GM18520 (cell line): ENCODE measurements around the gene SLC35F1.
"Not testable (repeated sequence)": the region's sequence is repeated elsewhere in the genome, so short reads cannot be mapped to it uniquely, and the experiment has no call there.

Experiments
- ATAC-seq: cut with Tn5 transposase; IDR thresholded peaks from one replicate; pipeline ENCODE4 v1.9.1; 2021; ENCODE audit not compliant: unreplicated experiment

Gene SLC35F1

DNA sequence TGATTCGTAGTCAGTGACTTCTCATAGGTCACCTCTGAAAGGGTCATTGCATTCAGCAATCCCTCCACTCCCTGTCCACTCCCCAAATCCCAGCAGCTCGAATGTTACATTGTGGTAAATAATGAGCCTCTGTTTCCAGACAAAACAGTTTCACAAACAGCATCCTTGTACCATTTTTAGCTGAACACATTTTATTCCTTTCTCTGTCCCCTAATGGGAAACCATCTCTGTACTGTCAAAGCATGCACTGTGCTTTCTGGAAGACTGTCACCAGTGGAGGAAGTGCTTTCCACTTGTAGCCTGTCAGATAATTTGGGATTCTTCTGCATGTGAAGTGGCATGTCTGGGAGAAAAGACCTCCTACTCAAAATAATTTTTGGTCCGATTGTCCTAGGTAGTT is 82.0 kb downstream of the SLC35F1 start:
- no peak for ATAC-seq

DNA sequence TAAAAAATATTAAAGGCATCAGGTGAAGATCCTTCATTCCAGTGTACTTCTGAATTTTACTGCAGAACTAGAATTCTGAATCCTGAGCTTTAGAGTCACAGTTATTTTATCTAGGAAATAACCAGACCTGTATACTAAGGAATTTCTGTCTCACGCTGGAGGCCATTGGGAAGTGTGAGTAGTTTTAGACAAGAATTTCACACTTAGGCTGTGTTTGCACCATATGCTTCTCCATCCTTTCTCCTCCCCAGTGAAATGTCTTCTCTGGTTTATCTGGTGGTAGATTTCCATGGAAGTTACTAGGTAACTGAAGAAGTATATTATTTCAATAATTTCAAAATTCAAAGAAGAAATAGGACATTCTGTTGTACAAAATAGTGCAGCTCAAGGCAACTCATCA is 83.1 kb downstream of the SLC35F1 start:
- ATAC-seq = no peak

DNA sequence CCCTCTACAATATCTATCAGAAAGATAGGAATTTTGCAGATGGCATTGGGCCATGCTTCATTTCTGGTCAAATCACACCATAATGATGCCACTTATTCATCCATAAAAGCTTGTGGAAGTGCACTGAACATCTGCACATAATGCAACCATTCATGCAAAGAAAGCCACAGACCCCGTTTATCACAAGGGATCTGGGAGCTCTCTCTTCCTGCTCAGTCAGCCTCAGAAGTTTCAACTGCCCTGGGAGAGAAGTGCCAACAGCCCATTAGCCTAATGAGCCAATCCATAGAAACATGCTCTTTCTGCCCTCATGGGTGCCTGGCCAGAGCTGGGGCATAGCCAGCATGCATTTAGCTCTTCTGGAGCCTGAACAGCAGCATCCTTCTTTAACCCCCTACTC is 85.8 kb downstream of the SLC35F1 start:
- ATAC-seq = no peak

DNA sequence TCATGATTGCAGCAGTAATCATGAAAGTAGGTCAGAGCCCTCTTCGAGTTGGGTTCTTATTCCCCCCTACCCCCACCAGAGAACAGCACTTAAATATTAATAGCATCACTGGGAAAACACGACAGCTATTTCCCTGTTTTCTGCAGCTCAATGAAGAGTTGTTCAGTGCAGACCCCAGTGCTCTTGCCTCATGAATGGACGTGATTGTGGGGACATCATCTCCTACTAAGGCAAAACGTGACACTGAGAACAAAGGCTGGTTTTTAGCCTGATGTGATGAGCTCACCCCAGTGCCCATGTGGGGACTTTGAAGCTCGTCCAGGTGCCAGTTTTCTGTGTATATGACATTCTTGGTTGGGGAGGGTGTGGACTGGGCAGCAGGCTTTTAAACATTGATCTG is 105.9 kb downstream of the SLC35F1 start:
- ATAC-seq = no peak

DNA sequence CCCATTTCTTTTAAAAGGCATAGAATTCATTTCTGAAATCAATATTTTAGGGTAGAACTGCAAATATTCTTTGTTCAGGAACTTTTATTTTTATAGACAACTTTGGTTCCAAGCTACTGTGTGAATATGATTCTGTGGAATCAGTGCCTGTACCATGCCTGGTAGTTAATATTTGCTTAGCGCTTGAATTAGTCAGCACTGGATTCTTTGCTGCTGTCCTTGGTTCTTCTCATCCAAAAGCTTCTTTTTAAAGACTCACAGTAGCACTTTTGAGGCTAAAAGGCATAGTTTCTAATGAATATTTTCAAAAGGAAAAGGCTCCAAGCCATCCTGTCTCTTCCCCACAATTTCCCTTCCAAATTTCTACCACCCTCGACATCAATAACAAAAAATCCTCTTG is 109.5 kb downstream of the SLC35F1 start:
- ATAC-seq = no peak

DNA sequence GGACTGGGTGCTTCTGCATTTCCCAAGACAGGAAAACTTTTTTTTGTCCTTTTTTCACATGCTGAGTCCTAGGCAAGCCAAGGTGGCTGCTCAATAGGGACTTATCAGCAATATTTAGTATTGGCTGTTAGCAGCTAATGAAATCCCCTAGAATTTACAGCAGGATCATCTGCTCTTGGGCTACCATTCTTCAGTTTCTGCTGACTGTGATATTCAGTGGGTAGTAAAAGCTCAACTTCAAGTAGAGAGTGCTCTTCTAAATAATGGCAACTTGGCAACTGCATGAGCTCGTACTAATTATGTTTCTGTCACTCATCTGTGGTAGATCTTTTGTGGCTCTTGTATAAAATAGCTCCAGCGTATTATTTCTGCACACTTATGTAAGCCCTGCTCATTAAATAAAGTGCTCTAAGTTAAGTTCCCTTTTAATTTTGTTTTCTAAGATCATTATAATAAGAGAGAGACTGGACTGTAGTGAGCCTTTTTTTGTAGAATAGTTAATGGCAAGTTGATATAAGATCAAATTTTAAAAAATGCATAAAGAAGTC is 110.3 kb downstream of the SLC35F1 start:
- no peak for ATAC-seq

DNA sequence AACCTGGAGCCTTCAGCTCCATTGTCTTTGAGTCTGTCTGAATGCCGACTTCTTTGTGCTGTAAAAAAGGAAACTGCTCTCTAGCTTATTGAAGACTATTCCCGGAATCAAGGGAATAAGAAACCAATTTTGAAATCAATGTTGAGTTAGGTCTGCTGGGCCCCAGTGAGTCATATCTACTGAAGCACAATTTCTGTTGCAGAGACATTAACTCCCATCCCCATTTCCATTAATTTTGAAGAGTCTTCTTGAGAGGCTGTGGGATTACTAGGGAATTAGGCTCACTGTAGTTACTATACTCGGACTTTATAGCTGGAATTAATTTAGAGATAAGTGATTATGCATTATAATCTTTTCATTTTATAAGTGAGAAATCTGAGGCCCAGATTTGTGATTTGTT is 116.7 kb downstream of the SLC35F1 start:
- no peak for ATAC-seq

DNA sequence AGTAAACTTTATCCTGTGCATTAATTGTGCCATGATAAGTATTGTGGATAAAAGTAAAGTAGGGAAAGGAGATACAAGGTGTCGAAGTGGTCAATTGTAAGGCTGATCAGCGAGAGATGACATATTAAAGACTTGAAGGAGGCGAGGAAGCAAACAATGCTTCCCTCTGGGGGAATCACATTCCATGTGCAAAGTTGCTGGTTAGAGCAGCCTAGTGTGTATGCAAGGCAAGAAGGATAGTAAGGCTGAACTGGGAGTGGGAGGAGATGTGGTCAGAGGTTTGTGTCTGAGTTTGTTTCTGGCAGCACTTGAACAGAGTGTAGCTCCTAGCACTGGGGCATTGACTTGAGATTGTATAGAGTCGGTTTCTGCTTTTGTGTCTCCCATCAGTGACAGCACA is 122.9 kb downstream of the SLC35F1 start:
- ATAC-seq = no peak

DNA sequence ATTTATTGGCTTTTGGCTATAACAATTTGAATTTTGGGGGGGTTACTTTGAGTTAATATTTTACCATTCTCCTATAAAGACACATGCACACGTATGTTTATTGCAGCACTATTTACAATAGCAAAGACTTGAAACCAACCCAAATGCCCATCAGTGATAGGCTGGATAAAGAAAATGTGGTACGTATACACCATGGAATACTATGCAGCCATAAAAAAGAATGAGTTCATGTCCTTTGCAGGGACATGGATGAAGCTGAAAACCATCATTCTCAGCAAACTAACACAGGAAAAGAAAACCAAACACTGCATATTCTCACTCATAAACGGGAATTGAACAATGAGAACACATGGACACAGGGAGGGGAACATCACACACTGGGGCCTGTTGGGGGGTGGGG is 130.4 kb downstream of the SLC35F1 start:
- not testable (repeated sequence) for ATAC-seq

DNA sequence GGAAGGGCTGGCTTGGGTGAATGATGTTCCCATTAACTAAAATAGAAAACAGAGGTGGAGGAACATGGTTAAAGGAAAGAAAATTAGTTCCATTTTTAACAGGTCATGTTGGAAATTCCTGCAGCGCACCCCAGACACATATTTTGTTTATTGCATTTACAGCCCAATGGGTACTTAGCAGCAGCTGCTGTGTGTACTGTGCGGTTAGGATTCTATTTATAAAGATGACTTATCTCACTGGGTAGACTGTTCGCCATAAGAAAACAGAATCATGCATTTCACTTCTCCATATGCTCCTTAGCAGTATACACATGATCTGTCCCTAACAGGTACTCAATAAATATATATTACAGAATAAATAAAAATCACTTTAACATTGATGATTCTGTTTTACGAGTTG is 135.8 kb downstream of the SLC35F1 start:
- ATAC-seq = no peak

DNA sequence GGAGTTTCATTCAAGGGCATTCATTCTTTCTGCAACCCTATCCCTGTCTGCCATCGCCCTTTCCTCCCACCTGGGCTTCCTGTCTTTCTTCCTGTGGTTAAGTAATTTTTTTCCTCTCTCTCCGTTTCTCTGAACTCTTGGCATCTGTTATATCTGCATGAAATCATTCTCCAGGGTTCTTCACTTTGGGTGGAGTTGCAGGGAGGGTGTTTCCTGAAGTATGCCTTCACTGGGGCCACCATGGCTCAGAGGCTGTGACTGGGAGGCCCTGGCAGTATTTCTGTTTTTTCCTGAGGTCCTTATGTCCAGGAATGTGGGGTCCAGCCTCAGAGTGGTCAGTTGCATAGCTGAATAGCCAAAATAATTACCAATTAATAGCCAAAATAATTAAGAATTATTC is 137.2 kb downstream of the SLC35F1 start:
- ATAC-seq = no peak

DNA sequence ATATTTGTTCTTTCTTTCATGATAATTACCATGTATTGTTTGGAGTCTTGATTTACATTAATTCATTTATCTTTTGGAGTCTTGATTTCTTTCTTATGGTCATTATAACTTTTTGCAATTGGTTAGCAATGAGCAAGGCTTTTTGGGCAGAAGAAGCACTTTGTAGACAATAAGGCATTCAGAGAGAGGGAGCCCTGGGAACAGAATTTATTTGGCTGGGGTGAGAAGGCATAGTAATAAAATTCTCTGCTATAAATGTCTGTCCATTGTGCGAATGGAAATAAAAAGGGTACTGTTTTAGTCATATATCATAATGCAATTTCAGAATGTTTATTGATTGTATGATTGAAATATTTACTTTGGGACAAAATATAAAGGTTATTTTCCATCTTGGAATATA is 147.0 kb downstream of the SLC35F1 start:
- no peak for ATAC-seq

DNA sequence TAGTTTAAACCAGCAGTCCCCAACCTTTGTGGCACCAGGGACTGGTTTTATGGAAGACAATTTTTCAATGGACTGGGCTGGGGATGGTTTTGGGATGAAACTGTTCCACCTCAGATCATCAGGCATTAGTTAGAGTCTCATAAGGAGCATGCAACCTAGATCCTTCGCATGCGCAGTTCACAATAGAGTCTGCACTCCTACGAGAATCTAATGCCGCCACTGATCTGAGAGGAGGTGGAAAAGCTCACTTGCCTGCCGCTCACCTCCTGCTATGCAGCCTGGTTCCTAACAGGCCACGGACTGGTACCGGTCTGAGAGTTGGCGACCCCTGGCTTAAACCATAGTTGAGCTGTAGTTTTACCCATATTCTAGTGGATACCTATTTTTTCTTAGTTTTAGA is 154.6 kb downstream of the SLC35F1 start:
- no peak for ATAC-seq

DNA sequence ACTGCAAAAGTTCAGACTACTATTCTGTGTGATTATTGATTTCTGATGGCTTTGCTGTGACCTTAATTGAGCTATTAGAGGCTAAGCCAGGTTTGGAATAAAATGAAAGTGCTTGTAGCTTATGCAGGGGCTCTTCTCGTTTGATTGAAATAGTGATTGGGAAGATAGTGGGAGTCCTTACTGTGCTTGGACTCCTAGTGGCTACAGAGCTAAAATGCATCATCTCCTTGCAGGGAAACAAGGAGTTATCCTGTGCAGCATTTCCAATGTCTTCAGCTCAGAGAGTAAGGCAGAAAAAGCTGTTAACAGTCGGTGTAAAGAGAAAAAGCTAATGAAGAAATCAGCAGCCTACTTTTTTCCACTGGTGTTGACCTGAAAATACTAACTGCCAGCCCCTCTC is 173.5 kb downstream of the SLC35F1 start:
- no peak for ATAC-seq

DNA sequence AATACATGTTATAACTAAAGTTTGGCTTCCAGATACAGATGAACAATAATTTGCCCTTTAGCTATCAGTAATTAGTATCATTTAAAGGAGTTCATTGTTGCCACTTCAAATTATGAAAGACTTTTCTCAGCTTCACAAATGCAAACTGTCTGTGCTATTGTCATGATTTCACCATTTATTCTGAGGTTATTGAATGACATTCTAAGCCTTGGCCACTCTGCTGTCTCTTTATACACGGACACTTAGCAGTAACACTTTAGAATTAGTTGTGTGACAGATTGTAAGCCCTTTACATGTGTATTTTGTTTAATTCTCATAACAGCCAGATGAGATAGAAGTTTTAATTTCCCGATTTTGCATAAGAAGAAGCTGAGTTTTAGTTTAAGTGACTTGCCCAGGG is 176.6 kb downstream of the SLC35F1 start:
- no peak for ATAC-seq

DNA sequence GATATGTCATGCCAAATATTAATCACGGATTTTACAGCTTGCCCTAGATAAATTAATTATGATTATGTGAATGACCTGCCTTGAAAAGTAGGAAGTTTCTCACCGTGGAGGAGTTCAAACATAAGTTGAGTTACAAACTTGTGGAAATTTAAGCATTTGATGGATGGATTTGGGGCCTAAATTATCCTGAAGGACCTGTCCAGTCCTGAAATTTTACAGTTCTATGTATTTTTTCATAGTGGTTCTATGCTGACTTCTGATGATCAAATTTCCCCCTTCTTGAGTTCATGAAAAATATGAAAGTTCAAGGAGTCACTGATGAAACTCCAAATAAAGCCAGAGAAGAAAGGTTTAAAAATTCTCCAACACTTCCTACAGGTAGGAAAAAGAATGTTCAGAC is 178.6 kb downstream of the SLC35F1 start:
- no peak for ATAC-seq

DNA sequence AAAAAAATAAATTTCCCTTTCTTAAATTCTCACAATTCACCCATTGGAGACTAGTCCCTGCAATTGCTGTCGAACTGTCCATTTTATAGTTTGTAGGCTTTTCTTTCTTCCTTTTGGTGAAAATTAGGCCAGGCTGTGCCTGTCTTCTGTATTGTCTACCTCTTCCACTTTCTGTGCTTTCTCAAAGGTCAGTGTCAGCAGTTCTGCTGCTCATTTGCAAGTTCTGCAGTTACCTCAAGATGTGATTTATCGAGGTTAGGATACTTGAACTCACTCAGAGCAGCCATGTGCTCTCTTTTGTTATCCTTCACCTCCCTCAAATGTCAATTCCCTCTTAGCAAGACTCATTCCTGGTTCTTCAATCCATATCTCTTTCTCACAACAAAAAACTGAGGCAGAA is 179.1 kb downstream of the SLC35F1 start:
- no peak for ATAC-seq

DNA sequence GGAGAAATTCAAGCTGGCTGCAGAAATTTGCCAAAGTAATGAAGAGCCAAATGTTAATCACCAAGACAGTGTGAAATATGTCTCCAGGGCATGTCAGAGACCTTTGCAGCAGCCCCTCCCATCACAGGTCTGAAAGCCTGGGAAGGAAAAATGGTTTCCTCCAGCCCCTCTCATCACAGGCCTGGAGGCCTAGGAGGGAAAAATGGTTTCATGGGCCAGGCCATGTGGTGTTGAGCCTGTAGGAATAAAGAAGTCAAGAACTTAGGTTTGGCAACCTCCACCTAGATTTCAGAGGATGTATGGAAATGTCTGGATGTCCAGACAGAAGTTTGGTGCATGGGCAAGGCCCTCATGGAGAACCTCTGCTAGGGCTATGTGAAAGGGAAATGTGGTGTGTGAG is 185.0 kb downstream of the SLC35F1 start:
- no peak for ATAC-seq

DNA sequence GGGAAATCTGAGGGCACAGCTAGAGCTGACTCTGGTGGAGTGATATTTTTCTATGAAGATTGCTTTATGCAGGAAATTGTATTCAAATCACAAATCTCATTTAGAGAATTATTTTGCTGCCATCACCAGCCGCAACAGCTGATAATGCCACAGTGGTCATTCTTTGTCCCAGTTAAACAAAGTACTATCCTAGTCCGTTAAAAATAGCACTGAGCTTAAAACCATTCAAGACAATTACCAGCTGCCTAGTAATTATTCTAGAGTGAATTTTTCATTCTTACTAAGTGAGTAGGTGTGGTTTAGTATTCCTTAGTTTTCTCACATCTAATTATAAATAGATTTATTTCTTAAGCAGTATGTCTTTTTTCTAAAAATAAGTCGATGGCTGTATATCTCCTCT is 190.5 kb downstream of the SLC35F1 start:
- no peak for ATAC-seq

DNA sequence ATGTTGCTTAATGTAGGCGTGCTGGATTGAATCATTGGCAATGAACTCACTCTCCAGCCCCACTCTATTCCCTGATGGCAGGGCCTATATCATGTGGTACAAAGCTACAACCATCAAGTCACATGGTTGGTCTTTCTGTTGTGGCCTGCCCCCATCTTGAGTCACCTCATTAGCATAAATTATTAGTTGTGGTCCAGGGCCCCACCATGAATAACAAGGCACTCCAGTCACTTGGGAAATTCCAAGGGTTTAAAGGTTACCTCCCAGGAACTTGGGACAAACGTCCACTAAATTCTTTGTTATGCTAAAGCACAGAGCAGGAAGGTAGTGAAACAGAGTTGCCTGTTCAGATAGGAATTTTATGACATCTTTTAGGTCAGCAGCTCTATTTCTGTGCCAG is 193.7 kb downstream of the SLC35F1 start:
- ATAC-seq = no peak

DNA sequence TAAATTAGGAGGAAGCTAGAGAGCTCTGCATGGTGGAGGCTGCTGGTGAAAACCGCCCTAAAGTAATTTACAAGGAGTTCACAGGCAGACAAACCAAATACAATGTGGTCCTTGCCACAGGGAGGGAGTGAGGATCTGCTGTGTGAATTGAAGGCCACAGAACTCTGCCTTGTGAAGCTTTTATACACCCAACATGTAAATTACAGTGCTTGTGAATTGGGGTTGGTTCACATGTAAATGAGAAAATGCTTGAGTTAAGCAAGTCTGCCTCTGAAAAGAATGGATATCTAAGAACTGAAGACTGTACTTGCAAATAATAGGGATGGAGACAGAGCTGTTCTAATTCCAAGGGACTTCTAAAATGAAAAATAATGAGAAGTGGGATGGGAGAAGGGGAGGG is 194.2 kb downstream of the SLC35F1 start:
- no peak for ATAC-seq

DNA sequence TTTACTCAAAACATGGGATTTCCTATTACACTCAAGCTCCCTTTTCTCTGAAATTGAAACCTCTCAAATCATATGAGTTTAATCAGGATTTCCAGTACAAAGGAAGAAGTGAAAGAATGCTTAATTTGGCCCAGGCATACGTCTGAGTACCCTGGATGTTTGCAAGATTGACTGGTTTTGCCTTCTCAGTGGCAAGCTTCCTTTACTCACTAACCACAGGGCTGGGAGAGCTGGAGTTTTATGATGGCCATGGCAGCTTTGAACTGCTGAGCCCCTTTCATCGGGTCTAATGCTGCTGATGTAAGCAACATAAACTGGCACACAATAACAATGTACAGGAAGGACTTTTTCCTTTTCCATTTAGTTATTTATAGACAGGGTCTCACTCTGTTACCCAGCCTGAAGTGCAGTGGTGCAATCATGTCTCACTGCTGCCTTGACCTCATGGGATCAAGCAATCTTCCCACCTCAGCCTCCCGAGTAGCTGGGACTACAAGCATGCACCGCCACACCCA is 194.8 kb downstream of the SLC35F1 start:
- no peak for ATAC-seq

DNA sequence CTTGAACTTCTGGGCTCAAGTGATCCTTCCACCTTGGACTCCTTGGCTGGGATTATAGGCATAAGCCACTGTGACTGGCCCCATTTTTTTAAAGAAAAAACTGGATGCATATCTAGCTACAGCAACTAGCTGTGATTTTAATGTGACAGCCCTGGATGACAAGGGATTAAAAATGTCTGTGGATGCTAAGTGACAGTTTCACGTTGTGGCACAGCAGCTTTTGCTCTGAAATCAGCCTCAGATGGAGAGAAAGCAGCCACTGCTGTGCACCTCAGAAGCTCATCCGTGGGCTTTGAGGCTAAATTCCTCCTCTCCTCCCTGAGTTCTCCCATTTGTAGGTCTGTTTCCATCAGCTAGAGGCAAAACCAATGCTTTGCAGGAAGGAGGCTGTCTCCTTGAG is 195.3 kb downstream of the SLC35F1 start:
- no peak for ATAC-seq
